ENCODE results near the gene SFRP2. TPM values are rescaled to one million over a fixed set of nuclear protein-coding genes. Genes with fewer than 3 reads are reported as not detected.

Gene SFRP2
- total RNA-seq, 4 donors from 2014 or later = 15.0 to 41.3 (median 24.0) TPM

DNA sequence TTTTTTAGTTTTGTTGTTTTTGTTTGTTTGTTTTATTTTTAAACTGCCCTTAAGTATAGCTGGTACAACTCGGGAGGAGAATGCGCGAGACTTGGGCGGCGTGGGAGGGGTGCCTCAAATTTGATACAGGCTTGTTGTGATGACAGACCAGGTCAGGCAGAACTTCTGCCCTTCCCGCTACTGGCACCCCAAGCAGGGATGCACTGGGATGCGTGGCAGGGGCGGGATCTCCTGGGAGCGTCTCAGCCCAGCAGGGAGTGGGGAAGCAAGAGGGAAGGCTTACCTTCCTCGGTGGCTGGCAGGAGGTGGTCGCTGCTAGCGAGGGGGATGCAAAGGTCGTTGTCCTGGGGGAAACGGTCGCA lies 851 bp downstream of the SFRP2 start:
- Histone ChIP-seq H3K4me3 (replicated peaks in 1 of 3) (peak overlapping the region in 1 of 3 donors; percentile 25), H3K4me1 (peaks cover 30 to 36% of the 10 kb centered on the region in 2 donors), H3K27me3 (peaks cover 49% of the 10 kb centered on the region), H3K36me3 (no peaks in the 10 kb centered on the region), H3K27ac (no peak overlapping the region), H3K9me3 (no peaks in the 10 kb centered on the region)
- DNase-seq = no peak
- TF ChIP-seq POLR2A (IDR thresholded peaks at IDR 0.05) = no peak
- TF ChIP-seq, protein P1, sequence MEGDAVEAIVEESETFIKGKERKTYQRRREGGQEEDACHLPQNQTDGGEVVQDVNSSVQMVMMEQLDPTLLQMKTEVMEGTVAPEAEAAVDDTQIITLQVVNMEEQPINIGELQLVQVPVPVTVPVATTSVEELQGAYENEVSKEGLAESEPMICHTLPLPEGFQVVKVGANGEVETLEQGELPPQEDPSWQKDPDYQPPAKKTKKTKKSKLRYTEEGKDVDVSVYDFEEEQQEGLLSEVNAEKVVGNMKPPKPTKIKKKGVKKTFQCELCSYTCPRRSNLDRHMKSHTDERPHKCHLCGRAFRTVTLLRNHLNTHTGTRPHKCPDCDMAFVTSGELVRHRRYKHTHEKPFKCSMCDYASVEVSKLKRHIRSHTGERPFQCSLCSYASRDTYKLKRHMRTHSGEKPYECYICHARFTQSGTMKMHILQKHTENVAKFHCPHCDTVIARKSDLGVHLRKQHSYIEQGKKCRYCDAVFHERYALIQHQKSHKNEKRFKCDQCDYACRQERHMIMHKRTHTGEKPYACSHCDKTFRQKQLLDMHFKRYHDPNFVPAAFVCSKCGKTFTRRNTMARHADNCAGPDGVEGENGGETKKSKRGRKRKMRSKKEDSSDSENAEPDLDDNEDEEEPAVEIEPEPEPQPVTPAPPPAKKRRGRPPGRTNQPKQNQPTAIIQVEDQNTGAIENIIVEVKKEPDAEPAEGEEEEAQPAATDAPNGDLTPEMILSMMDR (IDR thresholded peaks at IDR 0.05) = no peak
- intact Hi-C loops (cut with DNase I) = no loop called here
- WGBS, 2 donors = 4% methylated on average over 14 to 15 of the region's 15 CpGs

DNA sequence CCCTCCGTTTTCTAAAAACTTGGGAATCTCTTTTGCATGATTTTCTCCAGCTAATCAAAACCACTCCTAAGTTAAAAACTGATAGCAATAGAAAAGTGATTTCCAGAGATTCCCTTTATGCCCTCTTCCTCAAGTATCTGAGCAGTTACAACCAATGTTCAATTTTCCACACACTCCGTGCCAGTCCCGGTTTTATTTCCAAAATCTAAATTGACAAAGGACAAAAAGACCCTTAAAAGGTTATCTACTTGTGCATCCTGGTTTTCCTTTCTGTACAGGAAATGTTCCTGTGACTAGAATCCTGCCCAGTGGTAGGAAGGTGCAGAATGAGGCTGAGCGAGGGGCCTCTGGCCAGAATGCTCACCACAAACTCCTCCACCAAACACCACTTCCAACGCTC lies 1.3 kb downstream of the SFRP2 start:
- no peak for TF ChIP-seq POLR2A (IDR thresholded peaks at IDR 0.05)
- TF ChIP-seq, protein P1 (IDR thresholded peaks at IDR 0.05) = no peak
- no peaks in the 10 kb centered on the region for H3K9me3 ChIP-seq
- 33 to 34% methylated on average over 5 of the region's 5 CpGs for WGBS, 2 donors
- intact Hi-C loops (cut with DNase I) = no loop called here
- H3K4me3 ChIP-seq (replicated peaks in 1 of 3) = no peak overlapping the region
- H3K4me1 ChIP-seq = peaks cover 26 to 32% of the 10 kb centered on the region in 2 donors
- no peak overlapping the region for H3K27ac ChIP-seq
- DNase-seq = no peak
- H3K27me3 ChIP-seq = peaks cover 44% of the 10 kb centered on the region
- no peaks in the 10 kb centered on the region for H3K36me3 ChIP-seq

DNA sequence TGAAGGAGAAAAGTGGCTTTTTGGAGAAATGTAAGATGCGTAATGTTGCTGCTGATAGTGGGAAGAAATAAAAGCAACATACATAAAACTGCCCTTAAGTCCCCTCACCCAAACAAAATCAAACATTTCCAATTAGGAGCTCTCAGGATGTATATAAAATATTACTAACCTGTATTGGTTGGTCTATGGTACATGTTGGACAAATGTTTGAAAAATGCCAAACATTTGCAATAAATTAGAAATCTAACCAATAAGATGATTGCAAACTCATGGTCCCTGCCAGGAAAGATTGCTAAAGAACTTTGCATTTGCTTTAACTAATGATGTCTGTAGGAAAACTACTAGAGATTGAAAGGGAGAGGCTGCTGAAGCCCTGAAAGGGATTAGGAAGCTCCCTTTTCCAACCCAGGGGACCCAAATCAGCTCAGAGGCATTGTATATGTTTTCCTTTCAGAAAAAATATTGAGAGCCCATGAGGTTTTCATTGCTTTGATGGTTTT lies 1.8 kb downstream of the SFRP2 start:
- intact Hi-C loops (cut with DNase I) = no loop called here
- Histone ChIP-seq H3K4me1 (peaks cover 22 to 28% of the 10 kb centered on the region in 2 donors), H3K27me3 (peaks cover 40% of the 10 kb centered on the region), H3K4me3 (replicated peaks in 1 of 3) (no peak overlapping the region), H3K36me3 (no peaks in the 10 kb centered on the region), H3K27ac (no peak overlapping the region), H3K9me3 (no peaks in the 10 kb centered on the region)
- no peak for DNase-seq
- TF ChIP-seq, protein P1 (IDR thresholded peaks at IDR 0.05) = no peak
- TF ChIP-seq POLR2A (IDR thresholded peaks at IDR 0.05) = no peak
- 82% methylated on average over 1 of the region's 1 CpG for WGBS, 2 donors

DNA sequence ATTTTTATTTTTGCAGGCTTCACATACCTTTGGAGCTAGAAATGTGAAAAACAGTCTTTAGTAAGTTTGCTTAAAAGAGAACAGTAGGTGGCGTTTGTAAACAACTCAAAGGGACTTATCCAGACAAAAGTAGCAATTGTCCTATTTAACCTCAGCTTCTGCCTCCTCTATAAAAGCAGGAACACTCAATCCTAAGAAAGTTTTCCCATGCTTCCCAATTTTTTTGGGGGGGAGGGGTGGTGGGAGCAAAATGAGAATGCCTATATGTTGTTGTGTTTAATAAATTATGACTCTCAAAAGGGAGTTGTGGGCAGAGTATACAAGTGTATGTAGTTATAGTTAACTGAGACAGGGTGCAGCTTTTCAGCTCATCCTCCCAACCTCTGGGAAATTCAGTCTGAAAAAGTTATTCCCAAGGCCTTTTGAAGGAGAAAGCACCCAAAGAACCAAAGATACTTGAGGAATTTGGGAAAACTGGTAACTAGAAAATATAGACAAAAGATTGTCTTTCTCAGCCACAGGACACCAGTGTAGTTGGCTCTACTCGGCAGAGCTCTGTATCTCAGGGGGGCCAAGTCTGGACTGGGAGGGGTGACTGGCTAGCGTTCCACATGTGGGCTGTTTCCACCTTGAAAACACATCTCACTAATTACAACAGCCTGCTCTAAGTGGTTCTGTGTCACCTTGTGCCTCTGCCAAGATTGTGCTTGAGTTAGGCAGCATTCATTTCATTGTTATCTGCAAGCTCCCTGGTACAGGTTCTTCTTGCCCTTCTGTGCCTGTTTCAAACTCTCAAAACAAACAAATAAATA lies 2.8 kb downstream of the SFRP2 start:
- 19 to 21% methylated on average over 3 of the region's 3 CpGs for WGBS, 2 donors
- H3K27ac ChIP-seq = no peak overlapping the region
- peaks cover 18 to 20% of the 10 kb centered on the region in 2 donors for H3K4me1 ChIP-seq
- TF ChIP-seq POLR2A (IDR thresholded peaks at IDR 0.05) = no peak
- TF ChIP-seq, protein P1 (IDR thresholded peaks at IDR 0.05) = peak in 2 of 6 experiments; percentile 31 to 34
- peaks cover 31% of the 10 kb centered on the region for H3K27me3 ChIP-seq
- intact Hi-C loops (cut with DNase I) = no loop called here
- no peaks in the 10 kb centered on the region for H3K9me3 ChIP-seq
- no peak for DNase-seq
- no peak overlapping the region for H3K4me3 ChIP-seq (replicated peaks in 1 of 3)
- no peaks in the 10 kb centered on the region for H3K36me3 ChIP-seq

DNA sequence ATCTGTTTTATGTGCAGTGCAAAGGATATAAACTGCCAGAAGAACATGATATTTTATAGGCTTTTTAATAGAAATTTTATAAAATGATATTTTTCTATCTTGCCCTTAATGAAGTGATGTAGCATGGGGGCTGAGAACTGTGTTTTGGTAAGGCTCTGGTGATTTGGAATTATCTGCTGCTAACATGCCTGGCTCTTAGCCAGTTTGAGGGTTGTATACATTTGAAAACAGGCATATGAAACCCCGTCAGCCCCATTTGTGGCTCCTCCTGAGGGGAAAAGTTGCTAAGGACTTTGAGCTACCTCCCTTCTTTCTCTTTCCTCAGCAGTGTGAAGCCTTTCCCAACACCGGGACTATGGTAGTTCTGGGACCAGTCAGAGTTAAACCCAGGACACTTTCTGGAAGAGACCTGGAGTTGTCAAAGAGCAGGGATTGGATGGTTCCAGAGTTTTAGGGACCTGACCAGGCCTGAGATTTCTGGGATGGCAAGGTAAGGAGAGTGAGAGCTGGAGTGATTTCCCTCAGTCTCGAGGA lies 4.7 kb downstream of the SFRP2 start:
- Histone ChIP-seq H3K36me3 (no peaks in the 10 kb centered on the region), H3K27me3 (peaks cover 13% of the 10 kb centered on the region), H3K4me1 (peaks cover 11 to 12% of the 10 kb centered on the region in 2 donors), H3K4me3 (replicated peaks in 1 of 3) (no peak overlapping the region), H3K9me3 (no peaks in the 10 kb centered on the region), H3K27ac (no peak overlapping the region)
- DNase-seq = no peak
- intact Hi-C loops (cut with DNase I) = no loop called here
- 73 to 75% methylated on average over 3 of the region's 3 CpGs for WGBS, 2 donors
- TF ChIP-seq, protein P1 (IDR thresholded peaks at IDR 0.05) = no peak
- no peak for TF ChIP-seq POLR2A (IDR thresholded peaks at IDR 0.05)
